HCT116 (cell line): Measurements from ENCODE around the gene AGRP. TPM values are rescaled to one million over a fixed set of nuclear protein-coding genes. Genes with fewer than 3 reads are reported as not detected.

Source experiments
- ATAC-seq: fragments of 200-7000 bp; cut with Tn5 transposase; 2 replicates; pipeline ENCODE4 v1.9.1; 2020; ENCODE audit warnings: mild to moderate bottlenecking, moderate library complexity
- BruUV-seq: library from RNA; stranded (reverse); fragments of 400-500 nt; replicated peaks from 2 replicates; lab custom pipeline; 2021; lab: Mats Ljungman, UMichigan
- CTCF ChIA-PET: fragments of 300-600 bp; sonication (Branson Sonifier 250); formaldehyde crosslinking; loops from one replicate; lab custom pipeline; 2021; ENCODE audit warnings: antibody characterized with exemption; lab: Charles Lee
- POLR2A ChIA-PET: fragments of 300-600, 350-600 bp; sonication (Branson Sonifier 250); formaldehyde crosslinking; loops from one replicate; lab custom pipeline; 2021; ENCODE audit warnings: antibody characterized with exemption; lab: Charles Lee
- RAD21 ChIA-PET, 2 experiments: fragments of 300-600 bp; sonication (Branson Sonifier 250); formaldehyde crosslinking; loops; one replicate each; lab custom pipeline; 2023; ENCODE audit warnings: low total read pairs in 2 of 2; ENCODE audit not compliant: uncharacterized antibody in 2 of 2, unreplicated experiment in 2 of 2, low non-redundant PET in 1 of 2; lab: Charles Lee
- DNase-seq: peaks from one replicate; pipeline ENCODE4 v3.0.0-alpha.2; 2010; ENCODE audit warnings: low read depth, low spot score
- H2AFZ ChIP-seq: fragments of 200-600 bp; shearing (Covaris generic), sonication (generic); 2 replicates; pipeline ENCODE4 v1.6.1; 2017; ENCODE audit warnings: low read depth, mixed run types, mixed read lengths, antibody characterized with exemption, low read length; ENCODE audit not compliant: poor library complexity, severe bottlenecking
- H3K27ac ChIP-seq: 2 replicates; pipeline ENCODE4 v1.5.1; 2012; ENCODE audit warnings: low read depth, low read length
- H3K27me3 ChIP-seq: fragments of 200-600 bp; sonication (generic); 2 replicates; pipeline ENCODE4 v1.6.1; 2016; ENCODE audit warnings: mixed run types, low read length, mixed read lengths; ENCODE audit not compliant: insufficient read depth
- H3K36me3 ChIP-seq, 2 experiments: fragments of 200-500 bp in 1 of 2; fragments of 200-600 bp in 1 of 2; sonication (Bioruptor generic) in 1 of 2; sonication (generic) in 1 of 2; 2 replicates each; pipeline versions ENCODE4 v1.5.1 to v1.6.1; 2014 to 2016; ENCODE audit warnings: low read length in 2 of 2, inconsistent platforms in 1 of 2, mixed read lengths in 1 of 2, mixed run types in 1 of 2; ENCODE audit not compliant: insufficient read depth in 2 of 2, control insufficient read depth in 1 of 2
- H3K4me1 ChIP-seq, 2 experiments: fragments of 200-600 bp in 1 of 2; sonication (generic) in 1 of 2; 2 replicates each; pipeline versions ENCODE4 v1.5.1 to v1.6.1; 2012 to 2017; ENCODE audit warnings: low read length in 2 of 2, inconsistent platforms in 1 of 2, mild to moderate bottlenecking in 1 of 2, mixed read lengths in 1 of 2, mixed run types in 1 of 2, moderate library complexity in 1 of 2; ENCODE audit not compliant: insufficient read depth in 2 of 2, control insufficient read depth in 1 of 2
- H3K4me2 ChIP-seq: fragments of 200-600 bp; sonication (generic); 2 replicates; pipeline ENCODE4 v1.6.1; 2017; ENCODE audit warnings: mixed run types, low read length, mixed read lengths
- H3K4me3 ChIP-seq, 2 experiments: fragments of 200-600 bp in 1 of 2; sonication (generic) in 1 of 2; replicated peaks in 1 of 2; 2 replicates each; pipeline ENCODE4 v1.5.1; 2011 to 2016; ENCODE audit warnings: low read length in 2 of 2, control low read depth in 1 of 2, low read depth in 1 of 2, mild to moderate bottlenecking in 1 of 2, mixed read lengths in 1 of 2, mixed run types in 1 of 2
- H3K79me2 ChIP-seq: fragments of 200-600 bp; sonication (generic); 2 replicates; pipeline ENCODE4 v1.6.1; 2017; ENCODE audit warnings: mild to moderate bottlenecking, mixed run types, low read length, moderate library complexity, mixed read lengths; ENCODE audit not compliant: insufficient read depth
- H3K9ac ChIP-seq: fragments of 200-600 bp; sonication (generic); 2 replicates; pipeline ENCODE4 v1.6.1; 2016; ENCODE audit warnings: low read length, mixed read lengths
- H3K9me2 ChIP-seq: fragments of 200-600 bp; sonication (generic), shearing (Covaris generic); 2 replicates; pipeline ENCODE4 v1.6.1; 2017; ENCODE audit warnings: mixed run types, mild to moderate bottlenecking, moderate library complexity; ENCODE audit not compliant: insufficient read depth
- H3K9me3 ChIP-seq, 2 experiments: fragments of 200-500 bp in 1 of 2; fragments of 200-600 bp in 1 of 2; sonication (Bioruptor generic) in 1 of 2; sonication (generic) in 1 of 2; 2 replicates each; pipeline ENCODE4 v1.6.1; 2014 to 2017; ENCODE audit warnings: low read length in 2 of 2, mixed read lengths in 2 of 2, inconsistent platforms in 1 of 2, low read depth in 1 of 2, mild to moderate bottlenecking in 1 of 2, mixed run types in 1 of 2, moderate library complexity in 1 of 2; ENCODE audit not compliant: control insufficient read depth in 1 of 2, insufficient read depth in 1 of 2
- H4K20me1 ChIP-seq: fragments of 200-600 bp; sonication (generic), shearing (Covaris generic); 2 replicates; pipeline ENCODE4 v1.6.1; 2017; ENCODE audit warnings: mixed run types, mild to moderate bottlenecking, moderate library complexity; ENCODE audit not compliant: insufficient read depth
- CBX3 ChIP-seq: IDR thresholded peaks from 2 replicates; pipeline ENCODE4 v1.6.1; 2012; ENCODE audit warnings: low read depth
- EGR1 ChIP-seq: IDR thresholded peaks from 2 replicates; pipeline ENCODE4 v1.6.1; 2012; ENCODE audit warnings: low read depth
- ELF1 ChIP-seq: IDR thresholded peaks from 2 replicates; pipeline ENCODE4 v1.6.1; 2012; ENCODE audit warnings: low read depth, borderline replicate concordance
- EZH2 ChIP-seq: fragments of 200-600 bp; sonication (generic); IDR thresholded peaks from 2 replicates; pipeline ENCODE4 v1.6.1; 2017; ENCODE audit warnings: antibody characterized with exemption, mixed run types
- POLR2A ChIP-seq: IDR thresholded peaks from 2 replicates; pipeline ENCODE4 v1.7.0; 2011; ENCODE audit warnings: borderline replicate concordance; ENCODE audit not compliant: insufficient read depth, insufficient read length; ENCODE audit errors: extremely low read depth
- POLR2AphosphoS5 ChIP-seq: IDR thresholded peaks from 2 replicates; pipeline ENCODE4 v1.6.1; 2011; ENCODE audit warnings: mild to moderate bottlenecking, low read depth, low read length, moderate library complexity
- RAD21 ChIP-seq: IDR thresholded peaks from 2 replicates; pipeline ENCODE4 v1.6.1; 2012; ENCODE audit warnings: low read depth, mild to moderate bottlenecking
- SIN3A ChIP-seq: IDR thresholded peaks from 2 replicates; pipeline ENCODE4 v1.6.1; 2012; ENCODE audit warnings: low read depth
- SP1 ChIP-seq: IDR thresholded peaks from 2 replicates; pipeline ENCODE4 v1.6.1; 2012; ENCODE audit warnings: low read depth
- SRF ChIP-seq: IDR thresholded peaks from 2 replicates; pipeline ENCODE4 v1.6.1; 2012; ENCODE audit warnings: low read depth
- YY1 ChIP-seq: IDR thresholded peaks from 2 replicates; pipeline ENCODE4 v1.6.1; 2011; ENCODE audit warnings: low read length, low read depth, moderate library complexity, mild to moderate bottlenecking; ENCODE audit not compliant: insufficient replicate concordance; ENCODE audit errors: extremely low read depth
- ZFX ChIP-seq: fragments of 450-650 bp; IDR thresholded peaks from 2 replicates; pipeline ENCODE4 v1.6.1; 2017
- ZNF274 ChIP-seq: fragments of 200-500 bp; sonication (Bioruptor generic); IDR thresholded peaks from 2 replicates; pipeline ENCODE4 v1.6.1; 2014; ENCODE audit warnings: mild to moderate bottlenecking, low read depth, low read length, inconsistent platforms
- intact Hi-C: fragments of 100-400 bp; cut with micrococcal nuclease; formaldehyde crosslinking; loops from 2 replicates; pipeline ENCODE4 v1.10.0; 2022
- total RNA-seq: library from RNA; stranded (reverse); gene quantifications from one replicate; pipeline ENCODE4 v1.2.1, GENCODE V29; 2021; ENCODE audit not compliant: unreplicated experiment
- TF ChIP-seq, protein P1 (sequence below): IDR thresholded peaks from 2 replicates; pipeline ENCODE4 v1.6.1; 2011; ENCODE audit warnings: mild to moderate bottlenecking, low read length, moderate library complexity; ENCODE audit not compliant: insufficient replicate concordance; ENCODE audit errors: extremely low read depth
- TF ChIP-seq, protein P2 (sequence below), 3 experiments: fragments of 200-600 bp in 1 of 3; sonication (generic) in 1 of 3; IDR thresholded peaks in 2 of 3; conservative IDR thresholded peaks in 1 of 3; 2 replicates each; pipeline ENCODE4 v1.5.1; 2012 to 2017; ENCODE audit warnings: low read depth in 2 of 3, low read length in 2 of 3, antibody characterized with exemption in 1 of 3, borderline replicate concordance in 1 of 3, control low read depth in 1 of 3, mild to moderate bottlenecking in 1 of 3, mixed read lengths in 1 of 3, mixed run types in 1 of 3, moderate library complexity in 1 of 3; ENCODE audit not compliant: insufficient read depth in 1 of 3
- TF ChIP-seq, protein P3 (sequence below): IDR thresholded peaks from 2 replicates; pipeline ENCODE4 v1.6.1; 2012
- TF ChIP-seq, protein P4 (sequence below): IDR thresholded peaks from 2 replicates; pipeline ENCODE4 v1.6.1; 2012; ENCODE audit warnings: low read depth

AGRP gene
- total RNA-seq, 1 experiment from 2014 or later: not detected

DNA sequence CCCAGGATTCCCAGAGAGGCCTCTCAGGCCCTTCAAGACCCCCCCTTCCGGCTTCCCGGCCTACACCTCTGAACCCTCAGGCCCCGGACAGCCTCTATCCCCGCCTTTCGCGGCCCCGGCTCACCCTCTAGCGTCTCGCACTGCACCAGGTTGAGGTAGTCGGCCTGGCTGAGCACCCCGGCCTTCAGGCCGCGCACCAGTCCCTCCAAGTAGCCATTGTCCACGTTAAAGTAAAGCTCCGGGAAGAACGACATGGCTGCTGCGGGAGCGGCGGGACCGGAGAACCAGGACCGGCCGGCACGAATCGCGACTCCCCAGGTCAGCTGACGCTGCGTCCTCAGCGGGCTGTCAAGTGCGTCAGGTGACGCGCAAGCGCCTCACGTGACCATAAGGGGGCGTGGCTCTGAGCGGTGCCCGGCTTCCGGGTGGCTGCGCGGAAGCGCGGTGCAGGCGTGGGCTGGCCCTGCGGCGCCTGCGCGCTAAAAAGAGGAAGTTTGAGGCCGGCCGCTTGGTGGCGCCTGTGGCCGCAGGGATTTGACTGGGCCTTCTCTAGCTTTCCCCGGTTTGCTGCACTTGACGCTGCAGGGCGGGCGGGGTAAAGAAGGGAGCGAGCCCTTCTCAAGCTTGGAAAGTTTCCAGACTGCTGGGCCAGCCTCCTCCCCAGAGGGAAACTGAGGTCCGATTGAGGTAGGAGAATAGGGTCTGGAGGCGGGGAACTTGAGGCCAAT is 2.4 kb downstream of the AGRP start, which contains the start of gene ATP6V0D1 (continued):
- TF ChIP-seq, protein P1, sequence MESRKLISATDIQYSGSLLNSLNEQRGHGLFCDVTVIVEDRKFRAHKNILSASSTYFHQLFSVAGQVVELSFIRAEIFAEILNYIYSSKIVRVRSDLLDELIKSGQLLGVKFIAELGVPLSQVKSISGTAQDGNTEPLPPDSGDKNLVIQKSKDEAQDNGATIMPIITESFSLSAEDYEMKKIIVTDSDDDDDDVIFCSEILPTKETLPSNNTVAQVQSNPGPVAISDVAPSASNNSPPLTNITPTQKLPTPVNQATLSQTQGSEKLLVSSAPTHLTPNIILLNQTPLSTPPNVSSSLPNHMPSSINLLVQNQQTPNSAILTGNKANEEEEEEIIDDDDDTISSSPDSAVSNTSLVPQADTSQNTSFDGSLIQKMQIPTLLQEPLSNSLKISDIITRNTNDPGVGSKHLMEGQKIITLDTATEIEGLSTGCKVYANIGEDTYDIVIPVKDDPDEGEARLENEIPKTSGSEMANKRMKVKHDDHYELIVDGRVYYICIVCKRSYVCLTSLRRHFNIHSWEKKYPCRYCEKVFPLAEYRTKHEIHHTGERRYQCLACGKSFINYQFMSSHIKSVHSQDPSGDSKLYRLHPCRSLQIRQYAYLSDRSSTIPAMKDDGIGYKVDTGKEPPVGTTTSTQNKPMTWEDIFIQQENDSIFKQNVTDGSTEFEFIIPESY: peak; percentile 45
- peak; percentile 55; the same call in 1 of the 2 replicates for TF ChIP-seq ZFX
- TF ChIP-seq POLR2AphosphoS5: peak; percentile 85
- TF ChIP-seq, protein P2, sequence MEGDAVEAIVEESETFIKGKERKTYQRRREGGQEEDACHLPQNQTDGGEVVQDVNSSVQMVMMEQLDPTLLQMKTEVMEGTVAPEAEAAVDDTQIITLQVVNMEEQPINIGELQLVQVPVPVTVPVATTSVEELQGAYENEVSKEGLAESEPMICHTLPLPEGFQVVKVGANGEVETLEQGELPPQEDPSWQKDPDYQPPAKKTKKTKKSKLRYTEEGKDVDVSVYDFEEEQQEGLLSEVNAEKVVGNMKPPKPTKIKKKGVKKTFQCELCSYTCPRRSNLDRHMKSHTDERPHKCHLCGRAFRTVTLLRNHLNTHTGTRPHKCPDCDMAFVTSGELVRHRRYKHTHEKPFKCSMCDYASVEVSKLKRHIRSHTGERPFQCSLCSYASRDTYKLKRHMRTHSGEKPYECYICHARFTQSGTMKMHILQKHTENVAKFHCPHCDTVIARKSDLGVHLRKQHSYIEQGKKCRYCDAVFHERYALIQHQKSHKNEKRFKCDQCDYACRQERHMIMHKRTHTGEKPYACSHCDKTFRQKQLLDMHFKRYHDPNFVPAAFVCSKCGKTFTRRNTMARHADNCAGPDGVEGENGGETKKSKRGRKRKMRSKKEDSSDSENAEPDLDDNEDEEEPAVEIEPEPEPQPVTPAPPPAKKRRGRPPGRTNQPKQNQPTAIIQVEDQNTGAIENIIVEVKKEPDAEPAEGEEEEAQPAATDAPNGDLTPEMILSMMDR (IDR thresholded peaks at IDR 0.05 in 2 of 3, conservative IDR thresholded peaks at IDR 0.05 in 1 of 3; ENCODE audit: borderline replicate concordance in 1 of 3, insufficient read depth in 1 of 3, low read depth in 2 of 3, low read length in 2 of 3): peak; percentile 77 to 88 (median 86)

DNA sequence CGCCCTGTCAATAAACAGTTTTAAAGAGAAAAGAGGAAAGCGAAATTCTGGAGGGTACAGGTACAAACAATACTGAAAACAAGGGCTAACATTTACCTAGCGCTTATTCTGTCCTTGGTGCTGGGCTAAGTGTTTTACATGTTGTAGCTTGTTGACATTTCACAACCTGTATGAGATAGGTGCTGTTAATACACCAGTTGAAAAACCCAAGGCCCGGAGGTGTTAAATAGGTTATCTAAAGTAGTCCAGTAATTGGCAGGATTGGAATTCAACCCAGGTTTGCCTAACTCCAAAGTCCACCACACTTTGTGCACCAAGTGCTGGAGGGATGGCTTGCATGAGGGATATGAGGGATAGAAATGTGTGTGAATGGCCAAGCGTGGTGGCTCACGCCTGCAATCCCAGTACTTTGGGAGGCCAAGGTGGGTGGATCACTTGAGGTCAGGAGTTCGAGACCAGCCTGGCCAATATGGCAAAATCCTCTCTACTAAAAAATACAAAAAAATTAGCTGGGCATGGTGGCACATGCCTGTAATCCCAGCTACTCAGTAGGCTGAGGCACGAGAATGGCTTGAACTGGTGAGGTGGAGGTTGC is 5.3 kb downstream of the AGRP start:
- Histone ChIP-seq H3K9me3 (no peaks in the 10 kb centered on the region), H3K79me2 (peaks cover 57% of the 10 kb centered on the region), H3K27me3 (no peaks in the 10 kb centered on the region), H3K4me2 (no peak overlapping the region), H3K4me3 (no peak overlapping the region), H3K36me3 (no peaks in the 10 kb centered on the region), H2AFZ (no peak overlapping the region), H3K9ac (no peak overlapping the region), H3K27ac (no peak overlapping the region), H3K4me1 (peaks cover 12 to 20% of the 10 kb centered on the region in 2 experiments), H3K9me2 (no peaks in the 10 kb centered on the region), H4K20me1 (no peaks in the 10 kb centered on the region)
- POLR2A ChIA-PET: no interaction called here
- DNase-seq: no peak
- BruUV-seq: no TSS peak
- RAD21 ChIA-PET: no interaction called here
- intact Hi-C loops: no loop called here
- no peak for ATAC-seq
- CTCF ChIA-PET: no interaction called here
- TF ChIP-seq EZH2 (no peak), SIN3A (no peak), SP1 (no peak), POLR2A (no peak), SRF (no peak), POLR2AphosphoS5 (no peak), CBX3 (no peak), YY1 (no peak), RAD21 (no peak), EGR1 (no peak), ELF1 (no peak), ZNF274 (no peak)
- TF ChIP-seq, protein P3, sequence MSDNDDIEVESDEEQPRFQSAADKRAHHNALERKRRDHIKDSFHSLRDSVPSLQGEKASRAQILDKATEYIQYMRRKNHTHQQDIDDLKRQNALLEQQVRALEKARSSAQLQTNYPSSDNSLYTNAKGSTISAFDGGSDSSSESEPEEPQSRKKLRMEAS: no peak
- TF ChIP-seq, protein P4, sequence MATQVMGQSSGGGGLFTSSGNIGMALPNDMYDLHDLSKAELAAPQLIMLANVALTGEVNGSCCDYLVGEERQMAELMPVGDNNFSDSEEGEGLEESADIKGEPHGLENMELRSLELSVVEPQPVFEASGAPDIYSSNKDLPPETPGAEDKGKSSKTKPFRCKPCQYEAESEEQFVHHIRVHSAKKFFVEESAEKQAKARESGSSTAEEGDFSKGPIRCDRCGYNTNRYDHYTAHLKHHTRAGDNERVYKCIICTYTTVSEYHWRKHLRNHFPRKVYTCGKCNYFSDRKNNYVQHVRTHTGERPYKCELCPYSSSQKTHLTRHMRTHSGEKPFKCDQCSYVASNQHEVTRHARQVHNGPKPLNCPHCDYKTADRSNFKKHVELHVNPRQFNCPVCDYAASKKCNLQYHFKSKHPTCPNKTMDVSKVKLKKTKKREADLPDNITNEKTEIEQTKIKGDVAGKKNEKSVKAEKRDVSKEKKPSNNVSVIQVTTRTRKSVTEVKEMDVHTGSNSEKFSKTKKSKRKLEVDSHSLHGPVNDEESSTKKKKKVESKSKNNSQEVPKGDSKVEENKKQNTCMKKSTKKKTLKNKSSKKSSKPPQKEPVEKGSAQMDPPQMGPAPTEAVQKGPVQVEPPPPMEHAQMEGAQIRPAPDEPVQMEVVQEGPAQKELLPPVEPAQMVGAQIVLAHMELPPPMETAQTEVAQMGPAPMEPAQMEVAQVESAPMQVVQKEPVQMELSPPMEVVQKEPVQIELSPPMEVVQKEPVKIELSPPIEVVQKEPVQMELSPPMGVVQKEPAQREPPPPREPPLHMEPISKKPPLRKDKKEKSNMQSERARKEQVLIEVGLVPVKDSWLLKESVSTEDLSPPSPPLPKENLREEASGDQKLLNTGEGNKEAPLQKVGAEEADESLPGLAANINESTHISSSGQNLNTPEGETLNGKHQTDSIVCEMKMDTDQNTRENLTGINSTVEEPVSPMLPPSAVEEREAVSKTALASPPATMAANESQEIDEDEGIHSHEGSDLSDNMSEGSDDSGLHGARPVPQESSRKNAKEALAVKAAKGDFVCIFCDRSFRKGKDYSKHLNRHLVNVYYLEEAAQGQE: no peak
